ENCODE results near the gene TKTL1. TPM values are rescaled to one million over a fixed set of nuclear protein-coding genes. Genes with fewer than 3 reads are reported as not detected.

Gene TKTL1
- polyA plus RNA-seq, 1 donor (not counting 4 experiments of a cell fraction or from before 2014, with no cell fraction given) = not detected

- no peak overlapping the region for H2AFZ ChIP-seq (ENCODE audit: control insufficient read depth, low read length)
- dilution Hi-C loops (cut with MboI; ENCODE audit: extremely low pct_ligation_motif_present, low sequenced_read_pairs) = no loop called here
These were observed 33.1 kb downstream of the TKTL1 start for GRCh38 chrX:154328646-154329045.

DNA sequence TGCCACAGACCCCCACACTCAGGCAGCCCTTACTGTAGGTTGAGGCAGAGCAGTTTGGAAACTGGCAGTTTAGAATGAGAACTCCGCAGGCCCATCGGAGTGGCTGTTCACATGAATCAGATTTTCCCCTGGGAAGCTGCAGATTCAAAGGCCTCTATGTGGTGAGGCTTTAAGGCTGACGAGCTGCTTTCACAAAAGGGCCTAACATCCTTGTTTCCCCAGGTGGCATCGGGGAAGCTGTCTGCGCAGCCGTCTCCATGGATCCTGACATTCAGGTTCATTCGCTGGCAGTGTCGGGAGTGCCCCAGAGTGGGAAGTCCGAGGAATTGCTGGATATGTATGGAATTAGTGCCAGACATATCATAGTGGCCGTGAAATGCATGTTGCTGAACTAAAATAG lies 33.7 kb downstream of the TKTL1 start:
- TF ChIP-seq EZH2 (IDR thresholded peaks at IDR 0.05; ENCODE audit: low read length) (no peak), CTCF (optimal IDR thresholded peaks at IDR 0.05 in 1 of 3, IDR thresholded peaks at IDR 0.05 in 1 of 3, conservative IDR thresholded peaks at IDR 0.05 in 1 of 3; ENCODE audit: extremely low read depth in 1 of 3, insufficient read depth in 2 of 3, low read length in 3 of 3) (no peak)
- no peak overlapping the region for H3K4me2 ChIP-seq (ENCODE audit: control insufficient read depth, extremely low read depth, insufficient read depth, low read depth, low read length)
- no peaks in the 10 kb centered on the region for H4K20me1 ChIP-seq (ENCODE audit: control insufficient read depth, extremely low read depth, insufficient read depth, low read length)
- no peak overlapping the region for H3K27ac ChIP-seq (ENCODE audit: control insufficient read depth, insufficient read depth, low read length)
- H3K27me3 ChIP-seq (ENCODE audit: control insufficient read depth, extremely low read depth, insufficient read depth, low read length) = peaks cover 3% of the 10 kb centered on the region
- no peaks in the 10 kb centered on the region for H3K79me2 ChIP-seq (ENCODE audit: control insufficient read depth, insufficient read depth, low read length)
- H3K9ac ChIP-seq (ENCODE audit: control insufficient read depth, extremely low read depth, insufficient read depth, low read length) = no peak overlapping the region
- no peaks in the 10 kb centered on the region for H3K9me1 ChIP-seq (ENCODE audit: control insufficient read depth, extremely low read depth, insufficient read depth, low read length)
- no peaks in the 10 kb centered on the region for H3K9me3 ChIP-seq (ENCODE audit: control insufficient read depth, low read depth, low read length)
- no peaks in the 10 kb centered on the region for H3K36me3 ChIP-seq (ENCODE audit: control insufficient read depth in 2 of 2, extremely low read depth in 1 of 2, insufficient read depth in 2 of 2, low read length in 2 of 2)
- H2AFZ ChIP-seq (ENCODE audit: control insufficient read depth, low read length) = no peak overlapping the region
- dilution Hi-C loops (cut with MboI; ENCODE audit: extremely low pct_ligation_motif_present, low sequenced_read_pairs) = no loop called here
- no peaks in the 10 kb centered on the region for H3K4me1 ChIP-seq (ENCODE audit: control insufficient read depth, extremely low read depth, insufficient read depth, low read length)
- FAIRE-seq (no peak), DNase-seq (ENCODE audit: low read depth, low spot score) (no peak)
- no peak overlapping the region for H3K4me3 ChIP-seq (ENCODE audit: control insufficient read depth in 2 of 3, extremely low read depth in 1 of 3, insufficient read depth in 2 of 3, low read depth in 1 of 3, low read length in 3 of 3)

More at GRCh38 chrX:154328646-154329045, 33.1 kb downstream of the TKTL1 start:
- TF ChIP-seq CTCF (optimal IDR thresholded peaks at IDR 0.05 in 1 of 3, IDR thresholded peaks at IDR 0.05 in 1 of 3, conservative IDR thresholded peaks at IDR 0.05 in 1 of 3; ENCODE audit: extremely low read depth in 1 of 3, insufficient read depth in 2 of 3, low read length in 3 of 3) (no peak), EZH2 (IDR thresholded peaks at IDR 0.05; ENCODE audit: low read length) (no peak)
- no peaks in the 10 kb centered on the region for H3K9me3 ChIP-seq (ENCODE audit: control insufficient read depth, low read depth, low read length)
- no peak overlapping the region for H3K4me2 ChIP-seq (ENCODE audit: control insufficient read depth, extremely low read depth, insufficient read depth, low read depth, low read length)
- FAIRE-seq = no peak
- no peak overlapping the region for H3K4me3 ChIP-seq (ENCODE audit: control insufficient read depth in 2 of 3, extremely low read depth in 1 of 3, insufficient read depth in 2 of 3, low read depth in 1 of 3, low read length in 3 of 3)
- no peaks in the 10 kb centered on the region for H4K20me1 ChIP-seq (ENCODE audit: control insufficient read depth, extremely low read depth, insufficient read depth, low read length)
- no peaks in the 10 kb centered on the region for H3K79me2 ChIP-seq (ENCODE audit: control insufficient read depth, insufficient read depth, low read length)
- no peaks in the 10 kb centered on the region for H3K4me1 ChIP-seq (ENCODE audit: control insufficient read depth, extremely low read depth, insufficient read depth, low read length)
- no peak overlapping the region for H3K9ac ChIP-seq (ENCODE audit: control insufficient read depth, extremely low read depth, insufficient read depth, low read length)
- no peak overlapping the region for H3K27ac ChIP-seq (ENCODE audit: control insufficient read depth, insufficient read depth, low read length)
- H3K27me3 ChIP-seq (ENCODE audit: control insufficient read depth, extremely low read depth, insufficient read depth, low read length) = peaks cover 3% of the 10 kb centered on the region
- no peak for DNase-seq (ENCODE audit: low read depth, low spot score)
- no peaks in the 10 kb centered on the region for H3K36me3 ChIP-seq (ENCODE audit: control insufficient read depth in 2 of 2, extremely low read depth in 1 of 2, insufficient read depth in 2 of 2, low read length in 2 of 2)
- H3K9me1 ChIP-seq (ENCODE audit: control insufficient read depth, extremely low read depth, insufficient read depth, low read length) = no peaks in the 10 kb centered on the region
